ENCODE measurements around the gene PPARG.
"Not testable (repeated sequence)": the region's sequence is repeated elsewhere in the genome, so short reads cannot be mapped to it uniquely, and the experiment has no call there.

PPARG gene

DNA sequence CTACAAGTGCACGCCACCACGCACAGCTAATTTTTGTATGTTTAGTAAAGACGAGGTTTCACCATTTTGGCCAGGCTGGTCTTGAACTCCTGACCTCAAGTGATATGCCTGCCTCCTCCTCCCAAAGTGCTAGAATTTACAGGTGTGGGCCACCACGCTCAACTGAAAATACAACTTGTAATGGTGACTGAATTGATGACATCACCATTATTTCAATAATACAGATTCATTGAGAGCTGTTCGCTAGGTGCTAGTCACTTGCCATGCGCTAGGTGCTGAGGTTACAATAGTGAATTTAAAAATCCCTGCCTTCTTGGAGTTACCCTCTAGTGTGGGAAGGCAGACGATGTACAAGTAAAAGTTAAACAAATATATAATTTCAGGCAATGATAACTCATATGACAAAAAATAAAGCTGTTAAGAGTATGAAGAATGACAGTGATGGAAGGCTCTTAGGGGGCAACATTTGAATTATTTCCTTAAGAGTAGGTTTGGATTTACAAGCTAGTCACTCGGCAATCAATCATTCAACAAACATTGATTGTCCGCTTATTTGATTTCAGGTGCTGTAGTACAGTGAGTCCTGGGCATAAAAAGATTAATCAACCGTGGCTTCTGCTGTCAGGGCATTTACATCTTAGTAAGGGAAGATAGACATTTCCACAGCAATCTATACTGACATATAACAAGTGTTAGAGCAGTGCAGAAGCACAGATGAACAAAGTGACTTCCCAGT lies 9.1 kb upstream of the PPARG start:
- FAIRE-seq, result no peak

DNA sequence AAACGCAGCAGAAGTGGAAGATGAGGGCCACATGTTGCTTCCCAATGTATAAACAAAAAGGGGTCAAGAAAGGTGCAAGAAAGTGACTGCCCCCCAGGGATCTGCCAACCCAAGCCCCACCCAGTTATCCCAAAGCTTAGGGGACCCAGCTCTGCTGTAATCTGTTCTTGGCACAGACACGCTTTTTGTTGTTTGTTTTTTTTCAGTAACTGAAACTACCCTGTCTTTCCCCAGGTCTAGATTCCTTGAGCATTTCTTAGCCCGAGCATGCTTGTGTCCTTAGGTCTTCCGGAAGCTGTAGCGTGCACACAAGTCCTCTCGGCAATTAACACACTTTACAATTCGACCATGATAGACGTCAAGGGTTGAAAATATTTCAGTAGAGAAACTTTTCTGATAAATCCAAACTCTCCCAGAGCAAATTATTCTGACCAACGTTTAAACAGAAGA lies 8.5 kb upstream of the PPARG start:
- no peak for FAIRE-seq

DNA sequence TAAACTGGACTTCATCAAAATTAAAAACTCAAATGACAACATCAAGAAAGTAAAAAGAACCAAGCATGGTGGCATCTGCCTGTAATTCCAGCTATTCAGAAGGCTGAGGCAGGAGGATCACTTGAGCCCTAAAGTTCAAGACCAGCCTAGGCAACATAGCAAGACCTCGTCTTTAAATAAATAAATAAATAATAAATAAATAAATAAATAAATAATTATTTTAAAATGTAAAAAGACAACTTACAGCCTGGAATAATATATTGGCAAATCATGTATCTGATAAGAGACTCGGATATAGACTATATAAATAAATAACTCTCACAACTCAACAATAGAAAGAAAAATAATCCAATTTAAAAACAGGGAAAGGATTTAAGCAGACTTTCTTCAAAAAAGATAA lies 4.3 kb upstream of the PPARG start:
- no peak for FAIRE-seq

DNA sequence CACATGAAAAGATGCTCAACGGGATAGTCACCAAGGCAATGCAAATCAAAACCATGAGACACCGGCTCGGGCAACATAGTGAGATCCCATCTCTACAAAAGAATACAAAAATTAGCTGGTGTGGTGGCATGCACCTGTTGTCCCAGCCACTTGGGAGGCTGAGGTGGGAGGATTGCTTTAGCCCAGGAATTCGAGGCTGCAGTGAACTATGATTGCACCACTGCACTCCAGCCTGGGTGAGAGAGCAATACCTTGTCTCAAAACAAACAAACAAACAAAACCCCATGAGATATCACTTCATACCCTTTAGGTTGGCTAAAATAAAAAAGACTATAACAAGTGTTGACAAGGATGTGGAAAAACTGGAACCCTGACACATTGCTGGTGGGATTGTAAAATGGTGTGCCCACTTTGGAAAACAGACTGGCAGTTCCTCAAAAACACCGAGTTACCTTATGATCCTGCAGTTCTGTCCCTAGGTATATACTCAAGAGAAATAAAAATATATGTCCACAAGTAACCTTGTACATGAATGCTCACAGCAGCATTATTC lies 3.8 kb upstream of the PPARG start:
- FAIRE-seq, result no peak

DNA sequence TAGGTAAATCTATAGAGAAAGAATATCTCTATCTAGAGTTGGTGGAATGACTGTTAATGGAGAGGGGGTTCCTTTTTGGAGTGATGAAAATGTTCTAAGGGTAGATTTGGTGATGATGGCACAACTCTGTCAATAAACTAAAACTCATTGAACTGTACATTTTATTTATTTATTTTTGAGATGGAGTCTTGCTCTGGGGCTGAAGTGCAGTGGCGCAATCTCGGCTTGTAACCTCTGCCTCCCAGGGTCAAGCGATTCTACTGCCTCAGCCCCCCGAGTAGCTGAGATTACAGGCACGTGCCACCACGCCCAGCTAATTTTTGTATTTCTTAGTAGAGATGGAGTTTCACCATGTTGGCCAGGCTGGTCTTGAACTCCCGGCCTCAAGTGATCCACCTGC lies 3.1 kb upstream of the PPARG start:
- FAIRE-seq, result not testable (repeated sequence)

DNA sequence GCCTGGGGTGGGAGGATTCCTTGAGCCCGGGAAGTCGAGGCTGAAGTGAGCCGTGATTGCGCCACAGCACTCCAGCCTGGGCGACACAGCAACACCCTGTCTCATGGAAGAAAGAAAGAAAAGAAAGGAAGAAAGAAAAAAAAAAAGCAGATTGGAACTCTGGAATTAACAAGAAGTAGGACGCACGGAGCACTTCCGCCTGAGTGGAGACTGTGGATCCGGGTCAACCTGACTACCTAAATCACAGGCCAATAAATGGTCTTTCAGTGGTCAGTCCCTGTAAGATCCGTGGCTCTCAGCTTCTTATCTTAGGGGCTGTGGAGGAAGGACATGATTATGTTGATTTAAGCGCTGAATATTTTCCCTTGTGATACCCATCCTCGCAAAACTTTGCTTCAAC lies 2.4 kb upstream of the PPARG start:
- FAIRE-seq, result no peak

DNA sequence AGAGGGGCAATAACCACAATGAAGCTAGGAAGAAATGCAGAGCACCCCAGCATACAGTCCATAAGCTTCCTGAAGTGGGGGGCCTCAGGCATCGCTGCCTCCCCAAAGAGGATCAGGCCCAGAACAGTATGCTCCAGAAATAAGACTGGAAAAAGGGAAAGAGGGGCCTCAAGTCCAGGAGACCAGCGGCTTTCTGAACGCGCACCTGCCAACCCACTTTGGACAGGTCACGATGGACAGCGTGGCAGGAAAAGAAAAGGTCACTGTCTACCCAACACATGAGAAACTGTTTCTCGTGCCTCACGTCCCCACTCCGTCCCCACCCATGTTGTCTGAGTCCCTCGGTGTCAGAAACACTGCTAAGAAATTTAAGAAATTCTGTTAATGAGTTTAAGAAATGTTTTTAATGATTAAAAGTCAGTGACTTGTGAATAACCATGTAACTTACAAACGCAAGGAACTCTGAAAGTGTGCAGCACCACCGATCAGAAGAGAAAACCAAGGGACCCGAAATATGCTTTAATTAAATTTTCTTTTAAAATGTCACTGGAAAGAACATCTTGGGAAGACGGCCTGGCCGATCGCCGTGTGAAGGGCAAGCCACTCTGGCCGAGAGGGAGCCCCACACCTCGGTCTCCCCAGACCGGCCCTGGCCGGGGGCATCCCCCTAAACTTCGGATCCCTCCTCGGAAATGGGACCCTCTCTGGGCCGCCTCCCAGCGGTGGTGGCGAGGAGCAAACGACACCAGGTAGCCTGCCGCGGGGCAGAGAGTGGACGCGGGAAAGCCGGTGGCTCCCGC lies 1.7 kb upstream of the PPARG start:
- FAIRE-seq, result no peak

DNA sequence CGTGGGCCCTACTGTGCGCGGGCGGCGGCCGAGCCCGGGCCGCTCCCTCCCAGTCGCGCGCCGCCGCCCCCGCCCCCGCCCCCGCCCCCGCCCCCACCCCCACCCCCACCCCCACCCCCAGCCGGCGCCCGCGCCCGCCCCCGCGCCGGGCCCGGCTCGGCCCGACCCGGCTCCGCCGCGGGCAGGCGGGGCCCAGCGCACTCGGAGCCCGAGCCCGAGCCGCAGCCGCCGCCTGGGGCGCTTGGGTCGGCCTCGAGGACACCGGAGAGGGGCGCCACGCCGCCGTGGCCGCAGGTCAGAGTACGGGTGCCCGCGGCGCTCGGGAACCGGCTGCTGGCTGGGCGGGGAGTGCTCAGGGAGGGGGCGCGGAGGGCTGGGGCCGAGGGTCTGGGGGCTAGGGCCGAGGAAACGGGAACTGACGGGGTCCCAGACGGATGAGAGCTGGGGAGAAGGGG lies 1.1 kb upstream of the PPARG start:
- FAIRE-seq, result no peak

DNA sequence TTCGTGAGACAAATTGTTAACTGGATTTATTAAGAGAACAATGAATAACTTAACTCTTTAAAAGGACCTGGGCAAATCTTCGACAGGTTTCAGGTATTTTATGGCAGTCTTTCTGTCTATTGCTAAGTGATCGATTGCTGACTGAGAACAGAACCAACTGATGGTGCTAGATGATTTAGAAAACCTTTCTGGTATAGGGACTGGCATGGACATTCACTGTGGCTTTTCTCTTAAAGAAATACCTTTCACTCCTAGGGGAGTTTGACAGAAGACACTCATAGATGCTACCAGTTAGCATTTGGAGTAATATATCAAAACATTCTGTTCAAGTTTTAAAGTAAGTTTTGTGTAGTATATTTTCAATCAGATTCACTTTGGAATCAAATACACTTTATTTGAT lies 654 bp downstream of the PPARG start:
- FAIRE-seq, result no peak

DNA sequence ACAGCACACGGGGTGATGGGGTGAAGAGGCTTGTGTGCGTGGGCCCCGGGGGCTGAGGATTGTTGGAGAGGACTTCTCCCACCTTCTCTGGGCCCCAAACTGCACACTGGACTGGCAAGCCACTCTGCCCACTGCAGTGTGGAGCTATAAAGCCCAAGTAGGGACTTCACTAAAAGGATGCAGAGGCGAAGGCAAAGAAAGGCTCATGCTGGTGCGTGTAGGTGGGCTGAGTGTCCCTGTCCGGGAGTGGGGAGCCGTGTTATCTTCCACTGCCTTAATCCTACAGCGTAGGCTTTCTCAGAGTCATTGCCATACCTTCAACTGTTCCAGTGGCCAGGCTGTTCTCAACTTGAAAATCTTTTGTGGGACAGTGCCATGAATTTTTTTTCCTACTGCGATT lies 3.9 kb downstream of the PPARG start:
- FAIRE-seq, result no peak

DNA sequence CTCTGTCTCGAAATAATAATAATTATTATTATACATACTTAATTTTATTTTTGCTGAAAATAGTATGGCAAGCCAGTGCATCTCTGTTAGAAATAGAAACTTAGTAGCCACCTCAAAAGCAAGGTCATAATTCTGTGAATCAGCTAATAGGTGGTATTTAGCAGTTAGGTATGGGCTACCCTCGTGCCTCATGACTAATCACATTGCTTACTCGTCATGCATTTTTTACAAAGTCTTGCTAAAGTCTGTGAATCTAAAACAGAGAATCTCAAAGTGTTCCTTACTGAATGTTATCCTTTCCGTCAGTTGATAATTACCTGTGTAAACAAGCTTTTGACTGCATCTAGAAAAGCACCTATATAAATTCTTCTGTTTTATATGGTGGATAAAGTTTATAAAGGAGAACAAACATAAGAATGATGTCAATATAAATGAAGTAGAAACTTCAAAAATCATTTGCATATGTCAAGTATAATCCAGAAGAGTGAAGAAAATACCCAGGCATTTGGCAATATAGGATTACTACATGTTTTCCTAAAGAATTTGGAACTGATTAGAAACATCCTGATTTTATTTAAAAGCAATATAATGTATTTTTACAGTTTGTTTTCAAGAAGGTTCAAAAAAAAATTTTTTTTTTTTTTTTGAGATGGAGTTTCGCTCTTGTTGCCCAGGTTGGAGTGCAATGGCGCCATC lies 6.2 kb downstream of the PPARG start:
- no peak for FAIRE-seq

DNA sequence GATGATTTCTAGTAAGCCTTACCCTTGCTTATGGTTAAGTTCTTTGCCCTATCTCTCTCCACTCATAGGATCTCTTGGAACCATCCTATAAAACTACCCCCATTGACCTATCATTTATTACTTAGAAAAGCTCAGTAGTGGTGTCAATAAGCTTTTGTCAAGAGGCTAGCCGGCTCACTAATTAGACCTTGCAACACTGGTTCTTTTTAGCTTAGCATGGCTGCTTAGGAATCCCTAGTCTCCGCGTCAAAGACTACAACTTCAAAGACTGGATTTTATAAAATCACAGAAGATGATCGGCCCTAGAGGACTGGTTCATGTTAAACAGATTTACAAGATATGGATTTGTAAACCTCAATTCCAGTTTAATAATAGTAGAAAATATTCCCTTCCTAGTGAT lies 7.6 kb downstream of the PPARG start:
- no peak for FAIRE-seq

DNA sequence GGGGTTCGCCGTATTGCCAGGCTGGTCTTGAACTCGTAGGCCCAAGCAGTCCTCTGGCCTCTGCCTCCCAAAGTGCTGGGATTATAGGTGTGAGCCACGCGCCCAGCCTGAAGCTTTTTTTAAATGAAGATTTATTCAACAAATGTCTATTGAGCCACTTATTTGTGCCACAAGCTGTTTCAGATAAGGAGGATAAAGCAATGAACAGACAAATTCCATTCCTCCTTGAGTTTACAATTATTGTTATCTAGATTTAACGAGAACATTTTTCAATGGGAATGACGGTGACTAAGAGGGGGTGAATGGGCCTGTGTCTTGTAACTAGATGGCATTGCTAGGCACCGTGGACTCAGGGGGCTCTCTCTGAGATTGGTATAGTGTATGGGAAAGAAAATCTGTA lies 10.2 kb downstream of the PPARG start:
- no peak for FAIRE-seq

DNA sequence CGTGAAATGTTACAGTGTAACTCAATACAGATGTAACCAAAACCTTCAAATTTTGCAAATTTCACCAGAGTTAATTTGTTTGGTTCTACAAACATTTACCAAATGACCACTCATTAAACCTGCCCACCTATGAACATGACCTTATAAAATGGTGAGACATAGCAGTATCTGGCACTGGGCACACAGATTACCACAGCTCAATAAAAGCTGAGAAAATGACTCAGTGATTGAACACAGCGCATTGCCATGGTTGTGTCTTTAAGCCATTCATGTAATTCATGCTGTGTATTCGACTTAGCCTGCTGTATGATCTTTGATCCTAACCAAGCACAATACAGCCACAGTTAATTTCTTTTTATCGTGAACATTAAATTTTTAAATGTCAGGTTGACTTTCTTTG lies 11.3 kb downstream of the PPARG start:
- FAIRE-seq, result no peak

DNA sequence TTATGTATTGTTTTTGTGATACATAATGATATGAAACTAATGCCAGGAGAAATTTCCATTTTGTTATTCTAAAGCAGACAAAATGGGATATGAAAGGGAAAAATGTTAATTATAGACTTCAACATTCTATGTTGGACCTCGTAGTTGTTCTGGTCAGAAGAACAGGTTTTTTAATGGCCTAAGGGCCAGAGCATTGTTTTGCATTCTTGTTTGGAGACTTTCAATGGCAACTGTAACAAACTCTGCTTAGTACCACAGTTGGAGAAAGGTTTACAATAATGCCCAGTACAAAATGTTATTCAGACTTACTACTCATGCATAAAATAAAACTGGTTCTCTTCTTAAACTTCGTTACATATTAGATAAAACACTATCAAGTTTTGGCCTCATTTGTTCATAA lies 12.2 kb downstream of the PPARG start:
- FAIRE-seq, result no peak

DNA sequence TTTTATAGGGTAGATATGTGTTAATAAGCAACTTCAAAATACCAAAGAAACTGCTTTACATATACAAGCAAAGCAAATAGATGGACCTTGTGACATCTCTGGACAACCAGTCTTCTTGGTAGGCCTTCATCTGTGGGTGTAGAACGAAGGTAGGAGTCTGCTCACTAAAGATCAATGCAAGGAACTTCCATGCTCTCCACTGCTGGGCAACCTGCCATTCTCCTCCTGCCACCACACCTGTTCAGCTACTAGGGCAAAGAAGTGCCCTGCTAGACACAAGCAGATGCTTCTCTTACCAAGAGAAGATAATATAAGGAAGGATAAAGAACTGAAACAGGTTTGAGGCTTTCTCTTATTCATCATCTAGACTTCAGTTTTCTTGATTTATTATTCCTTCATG lies 12.6 kb downstream of the PPARG start:
- no peak for FAIRE-seq

DNA sequence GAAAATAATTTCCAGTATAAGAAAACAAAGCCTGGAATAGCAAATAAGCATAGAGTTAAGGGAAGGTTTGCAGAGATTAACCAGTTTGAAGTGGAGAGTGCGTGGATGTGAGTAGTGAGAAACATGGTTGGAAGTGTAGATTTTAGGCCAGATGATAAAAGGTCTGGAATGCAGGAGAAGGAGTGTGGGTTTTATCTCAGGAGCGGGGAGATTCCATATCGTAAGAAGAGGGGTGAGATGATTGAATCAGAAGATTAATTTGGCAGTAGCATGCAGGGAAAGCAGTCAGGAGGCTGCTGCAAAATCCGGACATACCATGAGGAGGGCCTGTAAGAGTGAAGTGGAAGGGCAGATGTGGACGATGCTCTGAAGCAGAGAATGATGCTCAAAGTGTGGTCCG lies 13.7 kb downstream of the PPARG start:
- no peak for FAIRE-seq

DNA sequence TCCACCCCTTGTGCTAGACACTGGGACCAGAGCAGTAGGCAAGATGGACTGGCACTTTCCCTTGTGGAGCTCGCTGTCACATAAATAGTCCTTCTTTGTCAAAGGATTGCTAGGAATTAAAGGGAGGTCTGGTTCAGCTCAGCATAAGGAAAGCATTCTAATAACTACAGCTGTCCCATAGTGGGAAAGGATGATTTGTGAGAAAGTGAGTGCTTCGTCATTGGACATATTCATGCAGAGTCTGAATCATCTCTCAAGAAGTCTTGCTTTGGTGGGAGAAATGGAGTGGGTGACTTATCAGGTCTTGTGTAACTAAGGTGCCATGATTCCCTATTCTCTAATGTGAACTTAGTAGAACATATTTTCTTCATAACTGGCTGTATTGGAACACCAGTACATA lies 14.7 kb downstream of the PPARG start:
- FAIRE-seq, result no peak

DNA sequence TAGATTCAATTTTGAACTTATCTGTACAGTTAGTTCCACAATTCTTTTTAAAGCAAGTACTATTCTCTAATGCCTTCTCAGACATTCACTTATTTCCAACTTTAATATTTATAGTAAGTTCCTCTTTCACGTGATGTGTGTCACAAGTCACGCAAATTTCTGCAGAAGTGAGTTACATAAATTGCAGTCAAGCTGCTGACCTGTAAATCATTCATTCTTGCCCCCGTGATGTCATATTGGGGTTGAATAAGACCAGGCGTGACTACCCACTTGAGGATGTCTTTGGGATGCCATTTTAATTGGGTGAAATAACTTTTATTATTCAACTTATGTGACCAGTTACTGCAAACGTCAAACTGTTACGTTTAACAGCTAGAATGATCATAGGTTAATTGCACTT lies 15.1 kb downstream of the PPARG start:
- FAIRE-seq, result no peak

DNA sequence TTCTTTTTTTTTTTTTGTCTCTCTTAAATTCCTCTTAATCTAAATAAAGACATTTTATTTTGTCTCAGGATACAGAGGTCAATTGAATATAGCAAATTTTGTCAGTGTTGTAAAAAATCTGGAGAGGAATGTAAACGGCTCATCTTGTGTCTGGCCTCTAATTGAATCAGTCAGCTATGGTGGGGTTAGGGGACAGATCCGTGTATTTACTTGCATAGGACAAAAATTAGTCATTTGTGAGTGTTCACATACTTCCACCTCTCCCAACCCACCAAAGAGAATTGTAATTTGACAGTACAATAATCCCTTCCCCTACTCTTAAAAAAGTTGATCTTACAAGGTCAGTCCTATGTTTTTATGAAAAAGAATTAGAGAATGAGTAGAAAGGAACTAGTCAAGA lies 18.3 kb downstream of the PPARG start:
- no peak for FAIRE-seq

DNA sequence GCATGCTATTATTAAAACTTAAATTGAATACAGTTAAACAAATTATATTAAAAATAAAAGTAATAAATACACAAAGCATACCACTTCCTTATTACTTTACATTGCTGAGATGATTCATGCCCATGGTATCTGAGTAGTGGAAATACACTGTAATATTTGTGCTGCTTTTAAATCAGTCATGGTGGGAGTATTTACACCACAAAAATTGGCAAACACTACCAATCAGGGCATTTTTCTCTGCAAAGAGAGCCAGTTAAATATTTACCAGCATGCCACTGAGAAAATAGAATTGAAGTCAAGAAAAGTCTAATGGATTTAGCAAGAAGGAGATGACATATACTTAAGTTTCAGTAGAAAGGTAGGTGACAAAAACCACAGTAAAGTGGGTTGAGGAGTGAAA lies 19.6 kb downstream of the PPARG start:
- no peak for FAIRE-seq

DNA sequence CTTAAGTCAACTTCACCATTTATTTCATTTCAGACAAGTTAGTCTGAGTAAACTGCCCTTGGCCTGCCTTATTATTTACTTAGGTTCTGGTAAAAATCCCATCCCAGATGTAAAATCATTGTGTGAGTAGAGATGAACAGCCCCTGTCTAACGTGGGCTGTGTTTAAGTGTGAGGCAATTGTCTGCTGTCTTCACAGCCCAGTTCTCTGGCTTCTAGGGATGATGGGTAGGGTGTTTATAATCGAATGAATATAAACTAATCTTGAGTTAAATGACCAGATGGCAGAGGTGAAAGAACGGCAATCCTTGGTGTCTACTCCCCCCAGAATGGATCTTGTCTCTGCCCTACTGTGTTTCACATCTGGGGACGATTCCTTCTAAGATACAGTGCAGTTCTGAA lies 20.8 kb downstream of the PPARG start:
- no peak for FAIRE-seq

DNA sequence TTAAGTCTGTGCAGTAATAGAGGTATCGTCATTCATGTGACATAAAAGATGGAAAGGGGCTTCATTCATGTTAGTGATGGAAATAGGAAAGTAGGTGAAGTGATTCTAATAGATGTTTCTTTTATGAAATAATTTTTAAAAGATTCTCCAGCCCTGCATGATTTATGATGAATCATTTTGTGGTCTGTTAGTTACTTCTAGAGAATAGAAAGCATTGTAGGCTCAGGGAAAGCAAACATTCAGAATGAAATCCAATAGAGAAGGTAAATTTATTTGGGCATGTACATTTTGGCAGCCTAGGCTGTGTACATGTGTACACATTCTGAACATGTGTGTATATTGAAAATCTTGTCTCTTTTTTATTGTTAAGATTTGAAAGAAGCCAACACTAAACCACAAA lies 23.1 kb downstream of the PPARG start:
- FAIRE-seq, result no peak

DNA sequence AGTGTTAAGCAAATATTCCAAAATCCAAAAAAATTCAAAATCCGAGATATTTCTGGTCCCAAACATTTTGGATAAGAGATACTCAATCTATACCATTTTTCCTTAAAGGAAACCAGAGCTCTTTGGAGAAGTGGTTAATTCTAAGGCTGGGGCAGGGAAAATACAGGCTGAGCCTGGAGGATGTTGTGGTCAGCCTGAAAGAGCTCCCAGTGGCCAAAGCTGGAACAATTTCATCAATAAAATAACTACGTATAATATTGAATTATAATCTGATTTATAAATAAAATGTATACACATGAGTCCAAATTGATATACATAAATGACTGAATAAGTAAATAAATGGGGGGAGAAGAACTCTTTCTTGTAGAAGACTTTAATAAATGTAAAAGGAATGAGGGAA lies 24.6 kb downstream of the PPARG start:
- no peak for FAIRE-seq
